GM23248 (cell line): ENCODE results near the gene GPR27.

ENCODE experiments used
- EZH2 ChIP-seq: fragments of 200-600 bp; sonication (generic); IDR thresholded peaks from 2 replicates; pipeline ENCODE4 v1.6.1; 2018; ENCODE audit warnings: antibody characterized with exemption, mild to moderate bottlenecking; ENCODE audit not compliant: insufficient read depth, poor library complexity, severe bottlenecking
- EZH2phosphoT487 ChIP-seq: fragments of 200-600 bp; sonication (generic); IDR thresholded peaks from 2 replicates; pipeline ENCODE4 v1.6.1; 2018; ENCODE audit warnings: antibody characterized with exemption, moderate library complexity, mild to moderate bottlenecking, low read depth; ENCODE audit not compliant: insufficient read depth

DNA sequence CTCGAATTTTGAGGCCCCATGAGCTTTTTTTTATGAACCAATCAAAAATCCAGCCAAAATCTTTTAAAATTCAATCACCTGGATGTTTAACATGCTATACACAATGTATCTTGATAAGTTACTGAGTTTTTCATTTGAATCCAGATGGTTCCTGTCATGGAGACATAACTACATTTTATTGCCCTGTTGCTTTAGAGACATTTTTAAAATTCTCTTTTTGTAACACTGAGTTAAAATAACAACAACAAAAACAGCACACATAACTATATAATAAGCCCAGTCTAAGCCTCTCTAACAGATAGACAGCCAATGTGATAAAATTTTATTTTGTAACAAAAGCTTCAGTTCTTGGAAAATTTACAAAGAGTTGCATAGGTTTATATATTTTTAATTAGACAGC, 29.5 kb downstream of the GPR27 start:
- TF ChIP-seq EZH2phosphoT487 (no peak), EZH2 (no peak)
